GM12865 (cell line): Measurements from ENCODE around the gene RNF114.
A peak's percentile ranks its signal among the peaks of the same experiment; 100 is the strongest.

Source experiments
- DNase-seq: peaks from one replicate; pipeline ENCODE4 v3.0.0; 2010; ENCODE audit warnings: low read depth
- H3K4me3 ChIP-seq: 2 replicates; pipeline ENCODE4 v1.5.1; 2011; ENCODE audit warnings: mild to moderate bottlenecking, low read depth, low read length, control low read depth
- CTCF ChIP-seq: IDR thresholded peaks from 2 replicates; pipeline ENCODE4 v1.5.1; 2011; ENCODE audit warnings: low read length, control low read depth, low read depth, inconsistent platforms; ENCODE audit not compliant: insufficient read depth; ENCODE audit errors: missing control alignments

RNF114 gene

GRCh38 chr20:49929142-49929494, 7.1 kb upstream of the RNF114 start:
- H3K4me3 ChIP-seq, result no peak overlapping the region
- no peak for DNase-seq
- no peak for TF ChIP-seq CTCF

DNA sequence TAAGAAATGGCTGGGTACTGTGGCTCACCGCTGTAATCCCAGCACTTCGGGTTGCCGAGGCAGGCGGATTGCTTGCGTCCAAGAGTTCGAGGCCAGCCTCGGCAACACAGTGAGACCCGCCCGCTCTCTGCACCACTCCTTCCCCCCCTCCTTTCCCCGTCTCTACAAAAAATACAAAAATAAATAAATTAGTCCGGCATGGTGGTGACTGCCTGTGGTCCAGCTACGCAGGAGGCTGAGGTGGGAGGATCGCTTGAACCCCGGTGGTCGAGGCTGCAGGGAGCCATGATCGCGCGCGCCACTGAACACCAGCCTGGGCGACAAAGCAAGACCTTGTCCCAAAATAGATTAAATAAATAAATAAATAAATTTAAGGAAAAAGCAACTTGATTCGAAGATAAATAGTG, 448 bp upstream of the RNF114 start:
- TF ChIP-seq CTCF, result no peak
- no peak for DNase-seq
- H3K4me3 ChIP-seq, result peak overlapping the region; percentile 44

DNA sequence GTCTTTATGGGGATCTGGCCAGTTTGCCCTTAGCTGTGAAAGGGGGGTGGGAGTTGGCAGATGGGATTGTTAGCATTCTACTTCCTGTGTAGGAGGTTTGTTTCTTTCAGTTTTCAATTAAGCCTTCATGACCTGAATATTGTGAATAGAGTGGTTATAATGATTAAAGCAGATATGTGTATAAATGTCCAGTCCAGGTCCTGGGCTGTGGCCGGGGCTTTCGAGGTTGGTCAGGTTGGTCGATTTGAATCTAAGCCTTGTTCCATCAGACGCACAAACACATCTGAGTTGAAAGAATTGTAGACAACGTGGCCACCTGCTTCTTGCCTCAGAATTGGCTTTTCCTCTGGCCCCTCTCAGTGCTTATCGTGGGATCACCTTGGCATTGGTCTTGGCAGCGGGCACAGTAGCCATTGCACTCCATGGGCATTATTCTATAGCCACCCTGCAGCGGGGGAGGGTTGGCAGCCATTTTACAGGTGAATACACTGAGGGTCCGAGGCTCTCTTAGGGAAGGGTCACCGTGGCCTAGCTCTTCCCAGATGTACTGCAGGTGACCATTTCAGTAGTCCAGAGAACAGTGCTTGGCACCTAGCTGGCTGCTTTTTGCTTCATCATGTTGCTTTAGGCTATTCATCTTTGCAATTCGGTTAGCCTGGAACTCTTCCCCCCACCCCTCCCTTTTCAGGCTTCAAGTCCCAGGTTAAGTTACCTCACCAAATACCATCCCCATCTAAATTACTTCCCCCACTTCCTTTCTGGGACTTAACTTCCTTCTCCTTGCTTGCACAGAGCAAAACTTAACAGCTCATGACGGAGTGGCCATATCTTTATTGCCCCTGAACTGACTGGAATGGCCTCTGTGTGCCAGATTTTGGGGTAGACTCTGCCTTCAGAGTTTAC, 1.1 kb downstream of the RNF114 start:
- no peak for TF ChIP-seq CTCF
- H3K4me3 ChIP-seq, result peak overlapping the region; percentile 95
- peak; percentile 15 for DNase-seq

DNA sequence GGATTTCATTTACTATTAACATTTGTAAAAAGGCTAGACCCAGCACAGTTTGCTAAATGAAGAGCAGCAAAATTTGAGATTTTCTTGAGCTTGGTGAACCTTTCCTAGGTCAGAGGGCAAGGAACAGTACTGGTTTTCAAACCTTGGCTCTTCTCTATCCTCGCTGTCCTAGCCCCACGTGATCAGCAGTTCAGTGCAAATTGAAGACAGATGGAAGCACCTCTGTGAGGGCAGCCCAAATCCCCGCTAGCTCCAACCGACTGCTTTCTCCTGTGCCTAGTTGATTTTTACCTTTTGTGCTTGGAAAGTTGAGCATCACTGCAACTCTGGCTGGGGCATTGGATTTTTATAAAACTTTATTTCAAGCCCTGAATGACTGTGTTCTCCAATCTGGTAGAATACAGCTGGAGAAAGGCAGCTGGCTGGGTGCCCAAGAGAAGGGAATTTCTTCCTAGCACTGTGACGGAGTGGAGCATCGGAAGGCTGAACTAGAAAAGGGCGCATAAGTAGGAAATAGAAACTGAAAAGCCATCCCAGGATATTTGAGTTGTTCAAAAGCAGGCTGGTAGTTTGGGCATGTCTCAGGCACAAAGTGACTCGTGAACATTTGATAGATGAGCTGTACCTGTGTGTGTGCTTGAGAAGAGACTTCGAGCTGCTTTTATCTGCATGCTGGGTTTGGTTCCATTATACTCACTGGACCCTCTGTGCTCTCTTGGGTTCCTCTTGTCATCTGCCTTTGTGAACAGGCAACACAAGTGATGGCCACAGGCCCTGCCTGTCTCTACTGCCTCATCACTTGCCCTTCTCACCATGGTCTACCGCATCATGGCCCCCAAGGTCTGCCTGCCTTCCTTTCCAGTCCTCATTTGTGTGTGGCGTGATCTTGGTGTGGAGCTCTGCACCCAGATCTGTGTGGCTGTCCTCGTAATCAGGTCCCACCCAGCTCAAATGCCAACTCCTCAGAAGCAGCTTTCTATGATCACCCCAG, 2.3 kb downstream of the RNF114 start:
- H3K4me3 ChIP-seq, result no peak overlapping the region
- no peak for TF ChIP-seq CTCF
- DNase-seq, result no peak

DNA sequence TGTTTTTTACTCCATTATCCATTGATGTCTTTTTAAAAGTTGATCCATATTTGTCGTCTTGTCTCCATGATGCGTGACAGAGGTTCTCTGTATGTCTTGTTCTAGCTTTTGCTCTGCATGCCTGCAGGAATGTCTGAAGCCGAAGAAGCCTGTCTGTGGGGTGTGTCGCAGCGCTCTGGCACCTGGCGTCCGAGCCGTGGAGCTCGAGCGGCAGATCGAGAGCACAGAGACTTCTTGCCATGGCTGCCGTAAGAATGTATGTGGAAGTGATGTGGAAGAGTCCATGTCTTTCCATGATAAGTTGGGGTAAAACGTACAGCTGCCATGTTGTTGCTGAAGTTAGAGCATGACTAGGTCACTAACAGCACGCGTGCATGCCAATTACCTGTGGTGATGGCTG, 5.3 kb downstream of the RNF114 start:
- no peak overlapping the region for H3K4me3 ChIP-seq
- no peak for DNase-seq
- no peak for TF ChIP-seq CTCF

DNA sequence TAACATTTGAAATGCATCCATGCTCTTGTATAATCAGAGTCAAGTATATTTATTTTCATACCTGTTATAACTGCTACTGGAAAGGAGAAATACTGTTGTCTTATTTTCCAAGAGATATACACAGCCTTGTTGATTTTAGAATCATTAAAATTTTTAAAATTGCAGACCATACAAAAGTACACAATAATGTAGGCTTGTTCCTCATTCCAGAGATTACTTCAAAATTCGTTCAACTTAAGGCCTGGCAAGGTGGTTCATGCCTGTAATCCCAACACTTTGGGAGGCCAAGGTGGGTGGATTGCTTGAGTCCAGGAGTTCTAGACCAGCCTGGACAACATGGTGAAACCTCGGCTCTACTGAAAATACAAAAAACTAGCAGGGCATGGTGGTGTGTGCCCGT, 6.1 kb downstream of the RNF114 start:
- TF ChIP-seq CTCF, result no peak
- no peak overlapping the region for H3K4me3 ChIP-seq
- no peak for DNase-seq
